Esophagus mucosa (tissue), 1 donor: Measurements from ENCODE around the gene CDCP1. TPM values are rescaled to one million over a fixed set of nuclear protein-coding genes. Genes with fewer than 3 reads are reported as not detected.
"Not testable (repeated sequence)": the region's sequence is repeated elsewhere in the genome, so short reads cannot be mapped to it uniquely, and the experiment has no call there.

Experiments used
- ATAC-seq: fragments of 200-7000 bp; cut with Tn5 transposase; one replicate; pipeline ENCODE4 v1.9.1; 2020
- total RNA-seq: library from RNA; stranded (reverse); gene quantifications from one replicate; pipeline ENCODE4 v1.2.4, GENCODE V29; 2023
- donor health status: DM: yes; HTN: yes; CAD: no.

Gene CDCP1
- total RNA-seq, 1 donor from 2014 or later, result 85.6 TPM

DNA sequence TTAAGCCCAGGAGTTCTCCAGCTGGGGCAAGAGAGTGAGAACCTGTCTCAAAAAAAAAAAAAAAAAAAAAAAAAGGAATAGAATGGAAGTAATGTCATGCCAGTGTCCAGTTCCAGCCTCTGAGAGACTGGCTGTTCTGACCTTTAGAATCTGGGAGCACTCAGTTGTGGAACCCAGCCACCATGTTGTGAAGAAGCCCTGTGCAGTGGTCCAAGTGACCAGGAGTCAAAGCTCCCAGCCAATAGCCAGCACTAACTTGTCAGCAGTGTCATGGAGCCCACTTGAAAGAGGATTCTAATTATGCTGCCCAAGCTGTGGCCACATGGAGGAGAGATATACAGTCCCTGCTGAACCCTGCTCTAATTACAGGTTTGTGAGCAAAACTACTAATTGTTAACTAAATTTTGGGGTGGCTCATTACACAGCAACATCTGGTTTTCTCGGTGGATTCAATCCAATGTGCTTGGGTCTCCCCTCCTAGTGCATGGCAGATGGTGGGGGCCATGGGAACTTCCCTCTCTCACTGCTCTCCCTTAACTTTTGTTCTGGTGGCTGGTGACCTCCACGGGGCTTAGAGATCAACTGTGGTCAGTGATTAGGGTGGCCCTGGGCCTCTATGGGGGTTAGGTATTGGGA lies 64.6 kb downstream of the CDCP1 start:
- ATAC-seq, result no peak

DNA sequence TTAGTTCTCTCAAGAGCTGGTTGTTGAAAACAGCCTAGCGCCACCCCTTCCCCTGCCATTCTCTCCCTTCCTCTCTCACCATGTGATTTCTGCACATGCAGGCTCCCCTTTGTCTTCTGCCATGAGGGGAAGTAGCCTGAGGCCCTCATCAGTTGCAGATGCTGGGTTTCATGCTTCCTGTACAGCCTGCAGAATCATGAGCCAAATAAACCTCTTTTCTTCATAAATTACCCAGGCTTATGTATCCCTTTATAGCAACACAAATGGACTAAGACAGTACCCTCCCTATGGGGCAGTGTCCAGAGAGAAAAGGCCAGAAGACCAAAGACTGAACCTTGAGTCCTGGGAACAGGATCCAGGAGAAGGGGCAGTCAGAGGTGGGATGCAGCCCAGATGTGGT lies 65.4 kb downstream of the CDCP1 start:
- no peak for ATAC-seq

DNA sequence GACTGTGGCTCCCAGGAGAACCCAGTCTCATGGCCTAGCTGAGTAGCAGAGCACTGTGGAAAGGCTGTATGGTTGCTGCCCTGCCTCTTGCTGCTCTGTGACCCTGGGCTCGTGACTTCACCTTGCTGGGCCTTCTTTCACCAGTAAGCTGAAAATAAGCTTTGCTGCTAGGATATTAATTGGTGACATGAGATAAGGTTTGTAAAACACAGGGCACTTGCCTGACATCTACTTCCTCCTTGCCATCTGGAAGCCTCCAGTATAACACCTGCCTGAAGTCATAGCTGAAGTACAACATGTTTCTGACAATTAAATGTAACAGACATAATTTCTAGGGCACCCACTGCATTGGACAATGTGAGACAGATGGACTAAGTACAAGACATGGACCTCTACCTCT lies 66.5 kb downstream of the CDCP1 start:
- peak; percentile 11 for ATAC-seq

DNA sequence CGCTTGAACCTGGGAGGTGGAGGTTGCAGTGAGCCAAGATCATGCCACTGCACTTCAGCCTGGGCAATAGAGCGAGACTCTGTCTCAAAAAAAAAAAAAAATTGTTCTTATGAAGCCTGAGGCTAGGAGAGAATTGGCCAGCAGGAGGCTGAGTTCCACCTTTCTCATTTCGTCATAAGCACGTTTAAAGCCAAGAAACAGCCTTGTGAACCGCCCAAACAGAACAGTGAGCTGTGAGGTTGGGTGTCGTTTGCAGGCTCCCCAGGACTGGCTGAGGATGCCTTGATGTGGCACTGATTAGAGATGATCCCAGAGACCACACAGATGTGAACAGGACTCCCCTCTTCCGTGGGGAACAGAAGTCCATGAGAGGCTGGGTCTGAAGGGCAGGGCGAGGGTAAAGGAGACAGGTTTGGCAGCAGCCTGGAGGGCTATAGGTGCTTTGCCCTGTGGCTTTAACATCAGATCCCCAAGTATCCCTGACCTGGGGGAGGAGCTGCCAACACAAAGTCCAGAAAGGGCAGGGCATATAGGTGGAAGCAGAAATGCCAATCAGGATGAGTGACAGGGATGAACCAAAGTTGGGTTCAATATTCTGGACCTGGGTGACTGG lies 67.2 kb downstream of the CDCP1 start:
- ATAC-seq, result peak; percentile 66

DNA sequence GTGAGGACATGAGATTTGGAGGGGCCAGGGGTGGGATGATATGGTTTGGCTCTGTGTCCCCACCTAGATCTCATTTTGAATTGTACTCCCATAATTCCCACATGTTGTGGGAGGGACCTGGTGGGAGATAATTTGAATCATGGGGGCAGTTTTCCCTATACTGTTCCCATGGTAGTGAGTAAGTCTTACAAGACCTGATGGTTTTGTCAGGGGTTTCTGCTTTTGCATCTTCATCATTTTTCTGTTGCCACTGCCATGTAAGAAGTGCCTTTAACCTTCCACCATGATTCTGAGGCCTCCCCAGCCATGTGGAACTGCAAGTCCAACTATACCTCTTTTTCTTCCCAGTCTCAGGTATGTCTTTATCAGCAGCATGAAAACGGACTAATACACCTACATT lies 67.9 kb downstream of the CDCP1 start:
- ATAC-seq, result not testable (repeated sequence)

DNA sequence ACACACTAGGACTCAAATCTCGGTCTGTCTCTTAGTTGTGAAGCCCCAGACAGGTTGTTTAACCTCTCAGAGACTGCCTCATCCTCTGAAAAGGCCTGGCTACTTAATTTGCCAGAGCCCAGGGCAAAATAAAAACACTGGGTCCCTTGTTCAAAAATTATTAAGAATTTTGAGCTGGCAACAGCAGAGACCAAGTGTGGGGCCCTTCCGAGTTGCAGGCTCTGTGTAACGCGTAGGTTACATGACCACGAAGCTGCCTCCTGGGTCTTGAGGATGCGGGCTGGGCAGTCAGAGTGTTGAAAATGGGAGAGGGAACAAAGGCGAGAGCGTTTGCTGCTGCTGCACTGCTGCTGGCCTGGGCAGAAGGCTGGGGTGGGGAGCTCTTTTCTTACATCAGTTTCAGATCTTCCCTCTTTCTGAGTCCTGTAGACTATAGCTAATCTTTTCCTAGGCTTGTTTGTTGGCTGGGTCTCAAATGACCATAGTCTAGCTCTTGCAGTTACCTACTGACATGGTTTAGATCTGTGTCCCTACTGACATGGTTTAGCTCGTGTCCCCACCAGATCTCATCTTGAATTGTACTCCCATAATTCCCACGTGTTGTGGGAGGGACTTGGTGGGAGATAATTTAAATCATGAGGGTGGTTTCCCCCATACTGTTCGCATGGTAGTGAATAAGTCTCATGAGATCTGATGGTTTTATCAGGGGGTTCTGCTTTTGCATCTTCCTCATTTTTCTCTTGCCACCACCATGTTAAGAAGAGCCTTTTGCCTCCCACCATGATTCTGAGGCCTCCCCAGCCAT lies 70.2 kb downstream of the CDCP1 start:
- ATAC-seq, result no peak

DNA sequence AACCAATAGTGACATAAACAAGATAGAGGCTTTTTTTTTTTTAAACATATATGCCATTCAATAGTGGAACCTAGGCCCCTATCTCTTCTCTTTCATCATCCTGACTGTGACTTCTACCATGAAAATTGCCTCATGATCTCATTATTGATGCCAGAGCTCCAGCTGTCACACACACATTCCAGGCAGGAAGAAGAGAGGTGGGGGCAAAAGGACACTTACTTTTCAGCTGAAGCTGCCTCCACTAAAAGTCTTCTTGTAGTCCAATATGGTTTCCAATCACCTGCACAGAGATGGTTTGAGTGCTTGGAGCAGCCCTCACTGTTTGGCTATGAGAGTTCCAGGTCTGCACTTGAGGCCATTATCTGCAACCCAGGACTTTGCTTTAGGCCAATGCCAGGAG lies 75.1 kb downstream of the CDCP1 start:
- no peak for ATAC-seq

DNA sequence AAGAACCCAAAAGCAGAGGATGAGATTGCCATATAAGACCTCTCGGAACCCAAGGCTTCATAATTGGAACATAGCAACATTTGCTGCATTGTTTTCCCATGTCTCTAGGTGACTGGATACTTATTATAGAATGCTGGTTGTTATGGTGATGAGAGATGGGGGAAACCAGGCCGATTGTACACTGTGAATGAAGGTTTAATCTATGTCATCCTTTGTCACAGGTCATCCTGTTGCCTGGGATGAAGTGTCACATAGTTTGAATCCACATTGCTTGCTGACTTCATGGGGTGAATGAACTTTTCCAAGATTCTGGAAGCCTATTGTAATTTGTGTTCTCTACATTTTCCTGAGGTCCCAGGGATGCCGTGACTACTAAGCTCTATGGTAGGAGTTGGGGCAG lies 78.2 kb downstream of the CDCP1 start:
- no peak for ATAC-seq

DNA sequence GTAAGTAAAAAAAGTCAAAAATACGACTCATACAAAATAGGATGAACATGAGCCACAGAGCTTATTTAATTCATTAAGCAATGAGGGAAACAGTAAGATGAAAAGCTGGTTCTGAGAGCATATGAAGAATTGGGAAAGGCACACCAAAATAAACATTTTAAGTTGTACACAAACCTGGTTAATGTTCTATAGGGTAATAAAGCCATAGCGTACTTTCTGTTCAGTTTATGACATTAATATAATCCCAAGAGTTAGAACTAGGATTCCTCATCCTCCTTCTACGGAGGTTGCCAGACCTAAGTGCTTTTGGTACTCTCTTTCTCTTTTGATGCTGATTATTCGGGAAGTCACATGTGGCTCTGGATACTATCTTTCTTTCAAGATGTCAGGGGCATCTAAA lies 78.7 kb downstream of the CDCP1 start:
- no peak for ATAC-seq

DNA sequence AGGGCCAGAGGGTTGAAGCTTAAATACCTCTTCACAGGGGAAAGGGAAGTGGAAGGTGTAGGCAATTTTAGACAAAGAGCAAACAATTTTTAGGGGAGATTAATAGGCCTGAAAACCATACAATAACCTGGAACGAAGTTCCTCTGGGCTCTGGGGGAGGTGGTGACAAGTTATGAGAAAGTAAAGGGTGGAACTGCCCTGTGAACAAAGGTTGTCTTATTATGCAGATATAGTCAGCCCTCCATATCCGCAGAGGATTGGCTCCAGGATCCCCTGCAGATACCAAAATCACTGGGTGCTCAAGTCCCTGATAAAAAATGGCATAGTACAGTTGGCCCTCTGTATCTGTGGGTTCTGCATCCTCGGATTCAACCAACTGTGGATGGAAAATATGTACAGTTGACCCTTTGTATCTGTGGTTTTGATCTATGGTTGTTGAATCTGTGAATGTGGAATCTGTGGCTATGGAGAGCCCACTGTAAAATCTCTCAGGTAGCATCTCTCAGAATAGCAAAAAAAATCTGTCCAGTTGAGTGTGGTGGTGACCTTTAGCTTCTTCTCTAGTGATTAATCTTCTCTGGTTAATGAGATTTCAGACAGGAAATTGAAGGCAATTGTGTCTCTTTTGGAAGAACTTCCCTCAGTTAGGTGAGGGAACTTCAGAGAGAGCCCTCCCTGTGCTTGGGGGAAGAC lies 79.9 kb downstream of the CDCP1 start:
- ATAC-seq, result no peak

DNA sequence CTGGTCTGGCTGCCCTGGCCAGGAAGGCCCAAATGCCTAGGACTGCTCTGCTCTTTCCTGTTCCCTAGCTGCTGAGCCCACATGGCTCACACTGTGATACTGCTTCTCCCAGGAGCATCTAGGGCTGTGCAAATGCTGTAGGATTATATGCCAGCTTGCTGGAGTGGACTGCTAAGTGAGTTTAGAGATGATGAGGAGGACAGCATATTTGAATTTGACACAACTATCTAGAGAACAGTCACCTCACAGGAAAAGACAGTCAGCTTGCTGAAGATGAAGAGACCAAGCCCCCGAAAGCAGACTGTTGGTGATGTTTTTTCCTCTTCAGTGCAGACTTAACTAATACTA lies 80.8 kb downstream of the CDCP1 start:
- peak; percentile 43 for ATAC-seq

DNA sequence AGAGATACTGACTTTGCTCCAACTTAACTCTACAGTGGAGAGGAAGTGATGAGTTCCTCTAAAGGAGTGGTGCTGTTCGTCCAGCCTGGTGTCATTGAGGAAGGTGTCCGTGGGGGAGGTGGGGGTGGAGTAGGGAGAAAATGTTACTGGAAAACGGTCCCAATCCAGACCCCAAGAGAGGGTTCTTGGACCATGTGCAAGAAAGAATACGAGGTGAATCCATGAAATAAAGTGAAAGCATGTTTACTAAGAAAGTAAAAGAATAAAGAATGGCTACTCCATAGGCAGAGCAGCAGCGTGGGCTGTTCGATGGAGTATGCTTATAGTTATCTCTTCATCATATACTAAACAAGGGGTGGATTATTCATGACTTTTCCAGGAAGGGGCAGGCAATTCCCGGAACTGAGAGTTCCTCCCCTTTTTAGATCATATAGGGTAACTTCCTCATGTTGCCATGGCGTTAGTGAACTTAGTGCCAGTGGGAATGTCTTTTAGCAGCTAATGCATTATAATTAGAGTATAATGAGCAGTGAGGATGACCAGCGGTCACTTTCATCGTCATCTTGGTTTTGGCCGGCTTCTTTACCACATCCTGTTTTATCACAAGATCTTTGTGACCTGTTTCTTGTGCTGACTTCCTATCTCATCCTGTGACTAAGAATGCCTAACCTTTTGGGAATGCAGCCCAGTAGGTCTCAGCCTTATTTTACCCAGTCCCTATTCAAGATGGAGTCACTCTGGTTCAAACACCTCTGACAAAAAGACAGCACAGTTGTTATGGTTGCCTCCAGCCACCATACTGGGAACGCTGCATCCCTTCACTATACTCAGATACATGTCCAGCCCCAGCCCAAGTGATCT lies 81.4 kb downstream of the CDCP1 start:
- ATAC-seq, result no peak

DNA sequence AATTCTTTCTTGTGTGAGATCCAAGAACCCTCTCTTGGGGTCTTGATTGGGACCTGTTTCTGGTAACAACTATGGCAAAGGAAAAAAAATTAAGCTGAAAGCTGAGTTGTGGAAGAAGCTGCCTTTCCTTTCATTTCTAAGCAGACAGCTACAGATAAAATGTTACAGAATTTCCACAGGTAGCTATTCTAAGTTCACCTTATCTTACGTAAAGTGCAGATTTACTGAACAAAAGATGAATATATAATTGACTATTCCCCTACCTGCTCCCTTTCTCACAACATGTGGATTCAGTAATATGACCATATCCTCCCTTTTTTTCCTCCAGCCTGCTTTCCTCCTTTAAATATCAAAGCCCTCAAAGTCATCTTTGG lies 83.5 kb downstream of the CDCP1 start:
- no peak for ATAC-seq

DNA sequence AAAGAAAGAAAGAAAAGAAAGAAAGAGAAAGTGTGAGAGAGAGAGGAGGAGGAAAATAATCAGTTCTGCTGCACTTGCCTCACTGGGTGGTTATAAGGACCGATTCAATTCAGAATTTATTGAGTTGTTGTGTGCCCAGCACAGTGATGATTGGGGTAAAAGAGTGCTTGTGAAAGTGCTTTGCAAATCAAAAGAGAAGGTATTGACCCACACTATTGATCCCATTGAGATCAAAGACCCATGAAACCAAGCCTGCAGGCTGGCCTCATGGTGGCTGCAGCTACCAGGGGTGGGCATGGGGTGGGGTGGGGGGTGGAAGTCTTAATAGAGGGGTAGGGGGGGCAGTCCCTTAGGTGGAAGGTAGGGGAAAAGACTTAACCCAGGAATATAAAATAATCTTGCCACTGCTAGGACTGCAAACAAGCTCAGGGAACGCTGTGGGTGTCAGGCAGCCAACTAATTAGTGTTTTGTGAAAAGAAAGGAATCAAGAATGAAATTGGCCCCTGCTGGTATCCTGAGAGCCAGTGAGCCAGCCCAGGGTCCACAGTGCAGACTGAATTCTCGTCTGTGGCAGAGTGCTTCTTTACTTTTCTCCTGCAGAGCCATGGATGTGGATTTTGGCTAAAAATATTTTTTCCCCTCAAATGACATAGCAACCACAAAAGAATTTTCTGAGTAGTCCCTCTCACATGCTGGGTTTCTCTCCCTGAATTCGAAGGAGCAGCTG lies 85.8 kb downstream of the CDCP1 start:
- no peak for ATAC-seq

DNA sequence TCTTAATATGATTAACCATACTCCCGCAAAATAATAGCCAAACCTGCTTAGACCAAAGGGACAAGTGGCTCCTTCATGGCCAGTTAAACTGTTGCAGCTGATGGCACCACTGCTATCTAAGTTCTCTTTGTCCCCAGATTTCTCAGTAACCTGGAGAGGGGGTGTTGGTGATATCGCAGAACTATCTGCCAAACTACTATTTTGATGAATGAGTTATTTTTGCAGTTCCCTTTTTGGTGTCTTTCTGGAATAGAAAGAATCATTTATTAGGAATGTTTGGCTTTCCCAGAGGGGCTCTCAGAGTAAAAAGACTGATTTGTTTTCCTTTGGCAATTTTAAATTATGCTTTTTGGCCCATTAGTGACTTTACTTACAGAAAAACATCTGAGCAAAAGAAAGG lies 87.0 kb downstream of the CDCP1 start:
- no peak for ATAC-seq

DNA sequence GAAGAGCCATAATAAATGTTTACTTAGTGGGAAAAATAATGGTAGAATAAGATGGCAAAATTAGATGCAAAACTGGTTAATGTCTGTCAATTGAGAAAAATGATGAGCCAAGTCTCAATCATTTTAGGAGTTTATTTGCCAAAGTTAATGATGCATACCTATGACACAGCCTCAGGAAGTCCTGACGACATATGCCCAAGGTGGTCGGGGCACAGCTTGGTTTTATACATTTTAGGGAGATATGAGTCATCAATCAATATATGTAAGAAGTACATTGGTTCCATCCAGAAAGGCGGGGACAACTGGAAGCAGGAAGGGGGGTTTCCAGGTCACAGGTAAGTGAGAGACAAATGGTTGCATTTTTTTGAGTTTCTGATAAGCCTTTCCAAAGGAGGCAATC lies 88.6 kb downstream of the CDCP1 start:
- no peak for ATAC-seq

DNA sequence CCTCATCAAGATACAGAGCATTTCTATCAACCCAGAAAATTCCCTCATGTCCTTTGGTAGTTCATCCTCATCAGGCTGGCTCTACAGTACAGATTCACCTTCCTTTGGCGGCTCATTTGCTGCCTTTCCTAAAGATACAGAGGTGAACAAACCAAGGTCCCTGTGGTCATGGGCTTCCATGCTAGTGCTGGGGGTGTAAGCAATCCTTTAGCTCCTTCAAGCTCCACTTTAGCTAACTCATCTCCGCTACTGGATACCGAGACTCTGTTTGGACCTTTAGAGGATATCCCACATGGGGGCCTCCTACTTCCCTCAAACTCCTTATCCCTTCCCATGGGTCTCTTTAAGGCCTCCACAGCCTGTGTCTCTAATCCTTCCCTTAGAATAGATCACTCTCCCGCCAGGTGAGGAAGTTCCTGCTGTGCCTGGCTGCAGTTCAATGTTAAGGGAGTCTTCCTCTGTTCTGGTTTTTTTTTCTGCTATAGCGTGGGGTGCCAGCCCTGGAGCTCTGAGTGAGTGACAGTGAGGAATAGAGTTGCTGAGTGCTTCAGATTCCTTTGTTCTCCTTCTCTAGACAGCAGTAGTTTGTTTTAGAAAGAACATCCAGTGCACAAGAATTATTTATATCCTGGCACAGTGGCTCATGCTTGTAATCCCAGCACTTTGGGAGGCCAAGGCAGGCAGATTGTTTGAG lies 89.4 kb downstream of the CDCP1 start:
- ATAC-seq, result peak; percentile 23

DNA sequence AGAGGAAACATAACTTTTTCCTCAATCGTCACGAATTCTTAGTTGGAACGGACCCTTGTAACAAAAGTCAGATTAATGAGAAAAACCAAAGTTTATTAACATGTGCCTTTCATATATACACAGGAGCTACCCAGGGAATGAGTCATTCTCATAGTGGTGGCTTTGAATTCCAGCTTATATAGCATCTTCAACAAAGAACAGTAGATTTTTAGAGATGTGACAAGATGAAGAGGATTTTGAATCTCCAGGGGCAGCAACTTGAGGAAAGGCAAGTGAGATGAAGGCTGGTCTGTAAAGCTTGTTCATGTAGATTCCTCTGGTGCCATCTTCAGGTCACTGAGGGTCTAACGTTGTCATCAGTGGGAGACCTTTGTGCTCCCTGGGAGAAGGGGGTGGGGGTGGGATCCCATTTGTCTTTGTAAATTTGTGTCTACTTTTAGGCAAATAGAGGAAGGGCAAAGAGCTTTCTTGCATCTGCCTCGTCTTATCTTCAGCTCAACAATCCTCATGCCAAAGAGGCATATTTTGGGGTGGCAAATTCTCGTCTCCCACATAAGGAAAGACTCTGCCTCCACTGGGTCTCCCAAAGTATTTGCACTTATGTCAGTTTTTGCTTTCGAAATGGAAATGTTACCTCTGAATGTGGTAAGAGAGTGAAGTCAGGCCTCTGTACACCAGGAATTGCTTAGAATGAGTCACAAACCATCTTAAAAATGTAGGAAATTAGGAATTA lies 90.6 kb downstream of the CDCP1 start:
- no peak for ATAC-seq

DNA sequence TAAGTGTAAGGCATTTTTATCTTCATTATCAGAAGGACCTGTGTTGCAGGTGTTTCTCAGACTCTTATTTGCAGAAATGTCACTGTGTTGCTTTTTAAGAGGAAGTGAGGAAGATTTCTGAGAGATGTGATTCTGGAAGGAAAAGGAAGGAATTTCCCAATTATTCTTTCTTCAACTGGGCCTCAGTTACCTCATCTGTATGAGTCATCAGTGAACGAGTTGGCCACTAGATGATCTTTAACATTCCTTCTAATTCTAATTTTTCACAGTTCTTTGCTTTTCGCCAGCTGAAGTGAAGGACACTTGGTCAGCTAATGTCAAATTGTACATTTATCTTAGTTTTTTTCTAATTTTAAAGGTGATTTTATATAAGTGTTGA lies 91.2 kb downstream of the CDCP1 start:
- ATAC-seq, result no peak

DNA sequence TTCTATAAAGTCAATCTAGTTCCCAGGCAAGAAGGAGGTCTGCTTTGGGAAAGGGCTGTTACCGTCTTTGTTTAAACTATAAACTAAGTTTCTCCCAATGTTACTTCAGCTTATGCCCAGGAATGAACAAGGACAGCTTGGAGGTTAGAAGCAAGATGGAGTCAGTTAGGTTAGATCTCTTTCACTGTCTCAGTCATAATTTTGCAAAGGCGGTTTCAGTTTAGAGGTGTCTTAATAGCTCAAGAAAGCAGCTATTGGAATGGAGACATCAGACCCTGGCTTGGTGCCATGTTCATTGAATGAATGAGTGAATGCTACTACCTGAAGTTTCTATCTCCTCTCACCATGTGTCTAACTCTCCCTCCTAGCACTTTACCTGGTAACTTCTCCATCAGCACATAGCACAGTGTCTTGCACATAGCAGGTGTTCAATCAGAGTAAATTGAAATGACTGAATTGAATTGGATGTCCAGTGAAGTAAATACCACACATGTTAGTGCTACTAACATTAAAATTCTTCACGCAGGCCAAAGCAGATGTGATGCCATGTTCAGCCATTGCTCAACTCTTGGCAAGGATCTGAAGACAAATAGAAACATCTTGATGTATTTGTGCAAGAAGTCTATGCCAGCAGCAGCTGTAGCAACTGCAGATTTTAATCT lies 91.9 kb downstream of the CDCP1 start:
- peak; percentile 23 for ATAC-seq
